Activated T-helper 2 cell treated with anti-CD3 and anti-CD28 coated beads, Interferon-gamma antibody, Interleukin-2, Interleukin-4, amounts not matched to agents 10 μg/mL and 5 μg/mL and 100 μg/mL, durations not matched to agents 14 hours and 24 hours and 36 hours (primary cell): ENCODE measurements around the gene SLC6A13. TPM values are rescaled to one million over a fixed set of nuclear protein-coding genes. Genes with fewer than 3 reads are reported as not detected.

Experiments used
- DNase-seq: peaks from one replicate; pipeline ENCODE4 v3.0.0; 2021; ENCODE audit warnings: low spot score
- H3K27ac Mint-ChIP-seq: one replicate; pipeline ENCODE4 v1.8.0; 2021; ENCODE audit warnings: mixed read lengths
- H3K27me3 Mint-ChIP-seq: one replicate; pipeline ENCODE4 v1.8.0; 2021; ENCODE audit warnings: low read depth, mixed read lengths
- H3K36me3 Mint-ChIP-seq: one replicate; pipeline ENCODE4 v1.8.0; 2021; ENCODE audit warnings: low read depth, mixed read lengths
- H3K4me1 Mint-ChIP-seq: one replicate; pipeline ENCODE4 v1.8.0; 2021; ENCODE audit warnings: low read depth, mixed read lengths
- H3K4me3 Mint-ChIP-seq: one replicate; pipeline ENCODE4 v1.8.0; 2021; ENCODE audit warnings: low read depth, mild to moderate bottlenecking, moderate library complexity, mixed read lengths
- H3K9me3 Mint-ChIP-seq: one replicate; pipeline ENCODE4 v1.8.0; 2021; ENCODE audit warnings: mixed read lengths
- intact Hi-C: fragments of 100-400 bp; cut with micrococcal nuclease; formaldehyde crosslinking; loops from one replicate; pipeline ENCODE4 v1.15.1; 2023
- total RNA-seq: library from RNA; stranded (reverse); gene quantifications from 2 replicates; pipeline ENCODE4 v1.2.3, GENCODE V29; 2022

The SLC6A13 gene
- total RNA-seq, 1 donor from 2014 or later: 0.21 TPM

DNA sequence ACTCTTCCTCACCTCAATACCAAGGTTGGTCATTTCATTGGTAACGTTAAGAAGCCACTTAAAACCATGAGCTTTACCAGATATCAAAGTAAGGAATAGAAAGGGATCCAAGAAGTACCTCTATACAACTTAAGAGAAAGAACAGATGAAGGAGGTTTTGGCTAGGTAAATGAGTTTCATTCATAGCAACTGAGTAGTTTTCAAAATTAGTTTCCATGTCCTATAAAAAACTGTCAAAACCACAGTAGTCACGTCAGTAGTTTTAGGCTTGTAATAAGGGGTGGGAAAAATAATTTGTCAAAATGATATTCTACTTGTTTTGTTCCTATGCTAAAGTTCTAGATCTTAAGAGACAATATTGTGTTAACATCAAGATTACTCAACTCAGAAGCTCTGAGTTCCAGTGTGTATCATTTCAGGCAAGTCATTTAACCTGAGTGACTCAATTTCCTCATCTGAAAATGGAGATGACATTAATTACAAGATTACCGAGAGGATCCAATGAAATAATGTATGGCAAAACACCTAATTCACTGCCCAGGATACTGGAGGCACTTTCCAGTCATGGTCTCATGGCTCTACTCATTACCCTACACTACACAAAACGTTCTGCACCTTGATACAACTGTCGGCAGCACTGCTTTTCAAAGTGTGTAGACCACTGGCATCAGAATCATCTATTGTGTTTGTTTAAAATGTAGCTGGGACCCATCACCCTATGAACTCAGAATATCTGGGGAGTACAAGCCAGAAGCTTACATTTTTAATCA, 24.1 kb upstream of the SLC6A13 start:
- intact Hi-C loops: no loop called here
- DNase-seq: no peak
- H3K27ac Mint-ChIP-seq: peak overlapping the region; percentile 68
- peaks cover 71% of the 10 kb centered on the region for H3K36me3 Mint-ChIP-seq
- no peaks in the 10 kb centered on the region for H3K27me3 Mint-ChIP-seq
- H3K9me3 Mint-ChIP-seq: no peaks in the 10 kb centered on the region
- peaks cover 24% of the 10 kb centered on the region for H3K4me1 Mint-ChIP-seq
- no peak overlapping the region for H3K4me3 Mint-ChIP-seq

DNA sequence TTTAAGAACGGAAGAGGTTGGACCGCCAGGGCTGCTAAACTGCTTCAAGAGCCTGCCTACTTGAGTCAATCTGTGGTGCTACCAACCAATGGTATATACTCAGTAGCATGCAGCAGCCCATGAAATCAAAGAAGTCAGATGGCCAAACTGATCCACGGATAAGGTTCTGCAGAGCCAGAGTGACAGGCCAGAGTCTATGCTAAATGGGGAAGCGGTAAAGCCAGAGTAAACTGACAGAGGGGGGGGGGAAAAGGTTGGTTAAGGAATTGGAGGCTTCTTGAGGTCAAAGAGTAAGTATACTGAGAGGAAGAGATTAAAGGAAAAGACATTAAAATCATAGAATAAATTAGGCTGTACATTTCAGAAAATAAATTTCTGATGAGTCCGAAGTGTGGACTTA, 15.4 kb upstream of the SLC6A13 start:
- Mint-ChIP-seq H3K4me1 (peaks cover 2% of the 10 kb centered on the region), H3K4me3 (no peak overlapping the region), H3K27me3 (no peaks in the 10 kb centered on the region), H3K9me3 (no peaks in the 10 kb centered on the region), H3K36me3 (peaks cover 15% of the 10 kb centered on the region), H3K27ac (no peak overlapping the region)
- intact Hi-C loops: no loop called here
- DNase-seq: no peak

DNA sequence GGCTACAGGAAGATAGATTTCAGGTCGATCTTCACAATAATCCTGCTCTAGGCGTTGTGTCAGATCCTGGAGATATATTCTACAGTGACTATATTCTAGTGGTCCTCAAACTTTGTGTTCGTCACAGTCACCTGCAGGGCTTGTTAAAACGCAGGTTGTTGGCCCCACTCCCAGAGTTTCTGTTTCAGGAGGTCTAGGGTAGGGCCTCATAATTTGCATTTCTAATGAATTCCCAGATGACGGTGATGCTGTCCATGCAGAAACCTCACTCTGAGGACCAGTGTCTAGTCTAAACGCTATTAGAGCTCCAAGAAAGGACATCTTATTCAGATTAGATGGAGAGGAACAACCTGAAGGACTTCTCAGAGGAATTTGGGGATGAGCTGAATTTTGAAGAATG, 13.2 kb upstream of the SLC6A13 start:
- Mint-ChIP-seq H3K4me1 (peaks cover 2% of the 10 kb centered on the region), H3K27me3 (no peaks in the 10 kb centered on the region), H3K27ac (no peak overlapping the region), H3K36me3 (peaks cover 5% of the 10 kb centered on the region), H3K4me3 (no peak overlapping the region), H3K9me3 (no peaks in the 10 kb centered on the region)
- no peak for DNase-seq
- intact Hi-C loops: no loop called here

DNA sequence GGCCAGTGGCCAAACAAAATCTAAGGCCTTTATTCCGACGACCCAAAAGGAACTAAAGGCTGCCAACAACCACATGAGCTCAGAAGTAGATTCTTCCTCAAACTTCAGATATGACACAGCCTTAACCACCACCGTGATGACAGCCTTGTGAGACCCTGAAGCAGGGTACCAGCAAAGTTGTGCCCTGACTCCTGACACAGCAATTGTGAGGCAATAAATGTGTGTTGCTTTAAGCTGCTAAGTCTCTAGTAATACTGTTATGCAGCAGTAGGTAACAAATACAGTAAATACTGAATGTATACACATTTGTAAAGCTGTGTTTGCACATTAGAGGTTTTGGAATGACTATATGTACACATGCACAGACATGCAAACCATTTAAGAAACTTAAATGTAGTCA, 10.7 kb upstream of the SLC6A13 start:
- Mint-ChIP-seq H3K36me3 (no peaks in the 10 kb centered on the region), H3K4me3 (no peak overlapping the region), H3K4me1 (peaks cover 2% of the 10 kb centered on the region), H3K27me3 (no peaks in the 10 kb centered on the region), H3K9me3 (no peaks in the 10 kb centered on the region), H3K27ac (no peak overlapping the region)
- DNase-seq: no peak
- intact Hi-C loops: no loop called here

DNA sequence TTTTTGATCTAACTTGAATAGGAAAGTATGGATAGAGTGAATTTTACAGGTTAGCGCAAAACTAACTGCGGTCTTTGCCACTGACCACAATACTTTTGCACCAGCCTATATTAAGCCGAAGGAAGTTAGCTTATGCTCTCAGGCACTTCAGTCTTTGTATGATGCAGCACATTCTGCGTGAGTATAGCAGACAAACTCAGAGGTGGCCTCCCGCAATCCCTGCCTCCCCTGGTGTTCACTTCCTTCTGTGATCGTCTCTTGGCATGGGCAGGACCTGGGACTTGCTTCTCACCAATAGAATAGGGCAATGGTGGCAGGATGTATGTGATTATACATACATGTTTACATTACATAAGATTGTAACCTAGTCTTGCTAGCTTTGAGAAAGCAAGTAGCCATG, 10.3 kb upstream of the SLC6A13 start:
- intact Hi-C loops: no loop called here
- H3K36me3 Mint-ChIP-seq: no peaks in the 10 kb centered on the region
- H3K9me3 Mint-ChIP-seq: no peaks in the 10 kb centered on the region
- H3K27me3 Mint-ChIP-seq: no peaks in the 10 kb centered on the region
- H3K4me1 Mint-ChIP-seq: peaks cover 2% of the 10 kb centered on the region
- H3K27ac Mint-ChIP-seq: no peak overlapping the region
- H3K4me3 Mint-ChIP-seq: no peak overlapping the region
- DNase-seq: no peak

DNA sequence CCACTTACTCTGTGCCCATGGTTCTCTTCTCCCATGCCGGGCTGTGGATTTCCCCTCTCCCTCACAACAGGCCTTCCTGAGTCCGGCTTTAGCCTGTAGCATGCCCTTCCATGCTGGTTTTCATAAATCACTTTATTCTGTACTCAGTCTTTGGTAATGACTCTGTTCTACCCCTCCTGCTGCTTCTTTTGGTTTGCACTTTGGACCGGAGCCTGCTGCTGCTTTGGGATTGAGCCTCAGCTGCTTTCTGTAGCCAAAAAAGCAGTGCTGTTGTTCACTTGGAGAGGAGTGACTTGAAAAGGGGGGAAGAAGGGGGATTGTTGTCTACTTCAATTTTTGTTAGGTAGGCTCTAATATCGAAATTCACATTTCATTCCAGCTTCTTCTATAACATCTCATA, 8.5 kb upstream of the SLC6A13 start:
- peaks cover 2% of the 10 kb centered on the region for H3K4me1 Mint-ChIP-seq
- no peak for DNase-seq
- no peak overlapping the region for H3K27ac Mint-ChIP-seq
- H3K4me3 Mint-ChIP-seq: no peak overlapping the region
- no peaks in the 10 kb centered on the region for H3K9me3 Mint-ChIP-seq
- intact Hi-C loops: no loop called here
- H3K27me3 Mint-ChIP-seq: peaks cover 3% of the 10 kb centered on the region
- no peaks in the 10 kb centered on the region for H3K36me3 Mint-ChIP-seq

DNA sequence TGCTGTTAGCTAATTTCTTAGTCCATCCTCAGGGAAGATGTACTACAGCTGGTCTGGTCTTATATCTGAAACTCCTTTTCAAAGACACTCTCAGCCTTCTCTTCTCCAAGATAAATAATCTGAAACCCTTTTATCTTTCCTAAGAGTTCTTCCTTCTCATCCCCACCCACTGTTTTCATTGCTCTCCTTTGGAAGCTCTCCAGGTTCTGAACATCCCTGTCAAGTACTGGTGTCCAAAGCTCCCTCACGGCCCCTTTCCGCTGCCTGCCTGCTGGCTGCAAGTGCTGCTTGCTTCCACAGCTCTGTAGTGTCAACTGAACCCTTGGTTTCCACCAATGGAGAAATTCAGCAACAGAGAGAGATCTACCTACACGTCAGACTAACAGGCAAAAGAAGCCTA, 6.6 kb upstream of the SLC6A13 start:
- no peaks in the 10 kb centered on the region for H3K36me3 Mint-ChIP-seq
- intact Hi-C loops: no loop called here
- peaks cover 9% of the 10 kb centered on the region for H3K4me1 Mint-ChIP-seq
- no peaks in the 10 kb centered on the region for H3K9me3 Mint-ChIP-seq
- no peak for DNase-seq
- H3K27ac Mint-ChIP-seq: no peak overlapping the region
- H3K4me3 Mint-ChIP-seq: no peak overlapping the region
- H3K27me3 Mint-ChIP-seq: peaks cover 12% of the 10 kb centered on the region

DNA sequence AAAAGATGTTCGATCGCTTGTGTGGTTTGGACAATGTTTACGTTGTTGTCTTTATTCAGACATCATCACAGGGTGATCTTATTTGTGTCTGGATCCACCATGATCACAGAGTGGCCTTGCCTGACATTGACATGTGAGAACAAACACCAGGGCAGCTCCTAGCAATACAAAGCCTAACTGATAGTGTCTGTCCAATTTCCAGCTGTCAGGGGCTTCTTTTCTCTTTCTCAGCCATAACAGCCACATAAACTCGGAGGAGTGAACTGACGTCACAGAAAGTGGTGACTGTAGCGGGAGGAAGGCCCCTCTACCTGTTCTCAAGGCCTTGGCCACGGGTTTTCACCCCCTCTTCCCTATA, 5.8 kb upstream of the SLC6A13 start:
- intact Hi-C loops: no loop called here
- no peaks in the 10 kb centered on the region for H3K9me3 Mint-ChIP-seq
- H3K36me3 Mint-ChIP-seq: no peaks in the 10 kb centered on the region
- DNase-seq: no peak
- no peak overlapping the region for H3K4me3 Mint-ChIP-seq
- H3K27ac Mint-ChIP-seq: no peak overlapping the region
- H3K27me3 Mint-ChIP-seq: peaks cover 14% of the 10 kb centered on the region
- peaks cover 6% of the 10 kb centered on the region for H3K4me1 Mint-ChIP-seq

DNA sequence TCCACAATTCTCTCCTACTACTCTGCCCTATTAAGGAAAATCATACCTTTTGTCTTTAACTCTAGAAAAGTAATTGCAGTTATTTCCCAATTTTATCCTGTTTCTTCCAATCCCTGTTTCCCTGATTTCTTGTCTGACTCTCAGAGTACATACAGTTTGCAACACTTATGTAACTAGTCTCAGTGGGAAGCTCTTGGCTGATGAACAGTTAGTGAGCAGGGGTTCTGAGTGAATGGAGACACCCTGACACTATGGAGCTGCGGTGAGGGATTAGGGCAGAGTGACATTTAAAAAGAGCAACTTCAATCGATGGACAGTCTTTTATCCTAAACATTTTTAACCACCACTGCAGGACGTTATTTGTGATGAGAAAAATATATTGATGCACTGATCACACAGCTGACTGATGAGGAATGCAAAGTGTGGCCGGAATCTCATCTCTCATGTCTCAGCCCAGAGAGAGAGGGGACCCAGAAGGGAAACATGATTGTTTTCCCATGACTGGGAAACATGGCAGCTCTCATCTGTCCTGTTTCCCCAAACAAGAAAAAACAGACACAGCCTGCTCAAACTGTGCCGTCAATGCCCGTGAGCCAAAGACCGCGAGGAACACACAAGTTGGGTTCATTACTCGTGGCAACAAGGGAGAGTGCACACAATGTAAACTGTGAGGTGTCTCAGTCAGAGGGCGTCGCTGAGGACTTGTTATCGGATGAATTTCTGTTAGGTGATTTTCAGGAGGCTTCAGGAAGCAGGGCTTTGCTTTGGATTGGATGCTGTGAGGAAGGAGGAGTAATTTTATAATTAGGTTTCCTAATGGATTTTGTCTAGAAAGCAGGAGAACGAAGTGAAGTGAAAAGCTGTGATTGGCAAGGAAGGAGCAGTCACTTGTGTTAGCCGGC, 5.2 kb upstream of the SLC6A13 start:
- no peak overlapping the region for H3K4me3 Mint-ChIP-seq
- no peaks in the 10 kb centered on the region for H3K9me3 Mint-ChIP-seq
- H3K4me1 Mint-ChIP-seq: peaks cover 6% of the 10 kb centered on the region
- H3K36me3 Mint-ChIP-seq: no peaks in the 10 kb centered on the region
- intact Hi-C loops: no loop called here
- peaks cover 17% of the 10 kb centered on the region for H3K27me3 Mint-ChIP-seq
- H3K27ac Mint-ChIP-seq: no peak overlapping the region
- no peak for DNase-seq

DNA sequence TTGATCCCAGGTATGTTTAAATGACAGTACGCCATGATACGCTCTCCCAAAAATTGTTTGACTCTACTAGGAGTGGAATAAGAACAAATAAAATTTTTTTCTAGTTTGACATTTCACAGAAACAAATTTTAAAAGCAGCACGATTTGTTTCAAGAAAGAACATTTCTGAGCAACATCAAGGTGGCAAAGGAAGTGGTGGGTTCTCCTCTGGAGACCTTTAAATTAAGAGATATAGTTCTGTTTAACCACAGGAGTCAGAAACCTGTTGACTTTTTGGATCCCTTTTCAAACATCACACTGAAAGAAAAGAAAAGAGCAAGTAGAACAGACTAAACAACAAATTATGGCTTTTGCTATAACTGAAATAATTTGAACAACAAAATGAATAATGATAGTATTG, 2.5 kb upstream of the SLC6A13 start:
- Mint-ChIP-seq H3K27me3 (peaks cover 20% of the 10 kb centered on the region), H3K27ac (no peak overlapping the region), H3K36me3 (no peaks in the 10 kb centered on the region), H3K4me1 (peaks cover 6% of the 10 kb centered on the region), H3K9me3 (no peaks in the 10 kb centered on the region), H3K4me3 (no peak overlapping the region)
- no peak for DNase-seq
- intact Hi-C loops: no loop called here

DNA sequence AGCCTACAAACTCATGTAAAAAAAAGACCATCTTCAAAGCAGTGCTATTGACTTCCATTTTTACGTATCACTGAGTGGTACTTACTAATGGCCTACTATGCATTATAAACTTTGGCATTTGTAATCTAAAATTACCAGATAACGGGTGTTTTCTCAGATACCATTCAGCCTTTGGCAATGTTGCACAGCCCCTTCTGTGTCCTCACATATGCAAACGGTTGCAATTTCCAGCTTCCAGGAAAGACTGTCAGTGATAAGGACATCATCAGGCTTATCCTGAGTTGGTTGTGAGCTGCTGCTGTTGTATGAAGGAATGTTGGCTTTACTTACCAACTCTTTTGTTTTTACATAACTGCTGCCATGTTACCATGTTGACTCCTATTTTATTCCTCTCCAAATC, 1.6 kb upstream of the SLC6A13 start:
- Mint-ChIP-seq H3K9me3 (no peaks in the 10 kb centered on the region), H3K36me3 (no peaks in the 10 kb centered on the region), H3K4me1 (peaks cover 6% of the 10 kb centered on the region), H3K4me3 (no peak overlapping the region), H3K27me3 (peaks cover 24% of the 10 kb centered on the region), H3K27ac (no peak overlapping the region)
- intact Hi-C loops: no loop called here
- DNase-seq: no peak

DNA sequence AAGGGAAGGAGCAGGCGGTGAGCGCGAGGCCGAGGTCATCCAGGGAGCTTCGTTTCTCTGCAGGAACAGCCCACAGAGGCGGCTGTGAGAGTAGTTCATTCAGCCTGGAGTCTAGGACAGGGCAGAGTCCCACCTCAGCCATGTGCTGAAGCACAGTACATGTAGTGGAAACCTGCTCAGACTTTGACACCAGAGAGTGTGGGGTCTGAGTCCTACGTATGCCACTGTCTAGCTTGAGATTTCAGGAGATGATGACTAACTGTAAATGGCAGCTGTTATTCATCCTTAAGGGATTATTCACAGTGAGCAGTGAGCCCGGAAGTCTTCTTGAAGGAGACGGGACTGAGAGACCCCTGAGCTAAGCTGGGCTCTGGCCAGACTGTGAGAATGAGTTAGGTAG, 938 bp upstream of the SLC6A13 start:
- Mint-ChIP-seq H3K9me3 (no peaks in the 10 kb centered on the region), H3K4me1 (peaks cover 6% of the 10 kb centered on the region), H3K36me3 (no peaks in the 10 kb centered on the region), H3K27ac (no peak overlapping the region), H3K27me3 (peaks cover 26% of the 10 kb centered on the region), H3K4me3 (no peak overlapping the region)
- intact Hi-C loops: no loop called here
- no peak for DNase-seq

DNA sequence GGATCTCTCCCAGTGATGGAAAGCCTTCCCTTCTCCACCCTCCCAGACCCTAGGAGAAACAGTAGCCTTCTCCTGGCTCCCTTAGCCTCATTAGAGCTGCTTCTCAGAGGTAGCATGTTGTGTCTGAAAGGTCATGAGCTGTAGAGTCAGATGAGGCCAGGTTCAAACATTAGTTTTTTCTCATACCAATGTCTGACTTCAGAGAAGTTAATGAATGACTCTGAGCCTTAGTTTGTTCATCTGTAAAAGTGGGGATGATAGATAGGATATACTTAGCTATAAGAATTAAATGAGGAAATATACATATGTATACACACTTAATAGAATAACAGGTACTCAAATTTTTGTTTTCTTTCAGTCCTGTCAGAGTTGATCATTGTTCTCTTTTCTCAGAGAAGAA, 523 bp downstream of the SLC6A13 start:
- peaks cover 29% of the 10 kb centered on the region for H3K27me3 Mint-ChIP-seq
- DNase-seq: no peak
- intact Hi-C loops: no loop called here
- no peaks in the 10 kb centered on the region for H3K9me3 Mint-ChIP-seq
- no peaks in the 10 kb centered on the region for H3K36me3 Mint-ChIP-seq
- no peak overlapping the region for H3K4me3 Mint-ChIP-seq
- H3K4me1 Mint-ChIP-seq: peaks cover 6% of the 10 kb centered on the region
- H3K27ac Mint-ChIP-seq: no peak overlapping the region
